Measurements from ENCODE around the gene IGLON5. TPM values are rescaled to one million over a fixed set of nuclear protein-coding genes. Genes with fewer than 3 reads are reported as not detected.

IGLON5 gene
- total RNA-seq, 1 donor from 2014 or later = not detected

- Histone ChIP-seq H3K4me1 (ENCODE audit: control insufficient read depth in 3 of 3, insufficient read depth in 3 of 3, low read length in 3 of 3) (no peaks in the 10 kb centered on the region), H3K4me3 (ENCODE audit: low read length in 3 of 3) (no peak overlapping the region), H3K36me3 (ENCODE audit: control insufficient read depth in 3 of 3, insufficient read depth in 3 of 3, low read length in 3 of 3) (no peaks in the 10 kb centered on the region), H3K9ac (ENCODE audit: low read depth in 1 of 3, low read length in 3 of 3) (no peak overlapping the region), H3K27me3 (ENCODE audit: control insufficient read depth in 3 of 3, insufficient read depth in 3 of 3, low read length in 3 of 3) (peaks cover 29 to 57% (median 56%) of the 10 kb centered on the region in 3 donors), H3K9me3 (ENCODE audit: control insufficient read depth in 3 of 3, low read length in 3 of 3) (no peaks in the 10 kb centered on the region), H3K27ac (ENCODE audit: low read depth, low read length) (no peak overlapping the region)
Observed at GRCh38 chr19:51325161-51325976, 13.9 kb downstream of the IGLON5 start.

GRCh38 chr19:51326216-51327065, 15.0 kb downstream of the IGLON5 start:
- H3K27me3 ChIP-seq (ENCODE audit: control insufficient read depth in 3 of 3, insufficient read depth in 3 of 3, low read length in 3 of 3) = peaks cover 29 to 56% (median 51%) of the 10 kb centered on the region in 3 donors
- H3K4me1 ChIP-seq (ENCODE audit: control insufficient read depth in 3 of 3, insufficient read depth in 3 of 3, low read length in 3 of 3) = no peaks in the 10 kb centered on the region
- H3K27ac ChIP-seq (ENCODE audit: low read depth, low read length) = no peak overlapping the region
- no peaks in the 10 kb centered on the region for H3K36me3 ChIP-seq (ENCODE audit: control insufficient read depth in 3 of 3, insufficient read depth in 3 of 3, low read length in 3 of 3)
- no peak overlapping the region for H3K9ac ChIP-seq (ENCODE audit: low read depth in 1 of 3, low read length in 3 of 3)
- no peaks in the 10 kb centered on the region for H3K9me3 ChIP-seq (ENCODE audit: control insufficient read depth in 3 of 3, low read length in 3 of 3)
- no peak overlapping the region for H3K4me3 ChIP-seq (ENCODE audit: low read length in 3 of 3)

- H3K4me3 ChIP-seq (ENCODE audit: low read length in 3 of 3) = no peak overlapping the region
- peaks cover 24 to 53% (median 51%) of the 10 kb centered on the region in 3 donors for H3K27me3 ChIP-seq (ENCODE audit: control insufficient read depth in 3 of 3, insufficient read depth in 3 of 3, low read length in 3 of 3)
- no peak overlapping the region for H3K27ac ChIP-seq (ENCODE audit: low read depth, low read length)
- H3K4me1 ChIP-seq (ENCODE audit: control insufficient read depth in 3 of 3, insufficient read depth in 3 of 3, low read length in 3 of 3) = no peaks in the 10 kb centered on the region
- H3K9ac ChIP-seq (ENCODE audit: low read depth in 1 of 3, low read length in 3 of 3) = no peak overlapping the region
- no peaks in the 10 kb centered on the region for H3K9me3 ChIP-seq (ENCODE audit: control insufficient read depth in 3 of 3, low read length in 3 of 3)
- H3K36me3 ChIP-seq (ENCODE audit: control insufficient read depth in 3 of 3, insufficient read depth in 3 of 3, low read length in 3 of 3) = no peaks in the 10 kb centered on the region
Observed at GRCh38 chr19:51327066-51328001, 15.9 kb downstream of the IGLON5 start.

- Histone ChIP-seq H3K4me1 (ENCODE audit: control insufficient read depth in 3 of 3, insufficient read depth in 3 of 3, low read length in 3 of 3) (no peaks in the 10 kb centered on the region), H3K9me3 (ENCODE audit: control insufficient read depth in 3 of 3, low read length in 3 of 3) (no peaks in the 10 kb centered on the region), H3K9ac (ENCODE audit: low read depth in 1 of 3, low read length in 3 of 3) (no peak overlapping the region), H3K27ac (ENCODE audit: low read depth, low read length) (no peak overlapping the region), H3K4me3 (ENCODE audit: low read length in 3 of 3) (no peak overlapping the region), H3K36me3 (ENCODE audit: control insufficient read depth in 3 of 3, insufficient read depth in 3 of 3, low read length in 3 of 3) (no peaks in the 10 kb centered on the region), H3K27me3 (ENCODE audit: control insufficient read depth in 3 of 3, insufficient read depth in 3 of 3, low read length in 3 of 3) (peaks cover 16 to 36% (median 36%) of the 10 kb centered on the region in 3 donors)
Observed at GRCh38 chr19:51329411-51329810, 18.0 kb downstream of the IGLON5 start.

- Histone ChIP-seq H3K4me1 (ENCODE audit: control insufficient read depth in 3 of 3, insufficient read depth in 3 of 3, low read length in 3 of 3) (no peaks in the 10 kb centered on the region), H3K9me3 (ENCODE audit: control insufficient read depth in 3 of 3, low read length in 3 of 3) (no peaks in the 10 kb centered on the region), H3K9ac (ENCODE audit: low read depth in 1 of 3, low read length in 3 of 3) (no peak overlapping the region), H3K27me3 (ENCODE audit: control insufficient read depth in 3 of 3, insufficient read depth in 3 of 3, low read length in 3 of 3) (peaks cover 15 to 36% (median 33%) of the 10 kb centered on the region in 3 donors), H3K27ac (ENCODE audit: low read depth, low read length) (no peak overlapping the region), H3K36me3 (ENCODE audit: control insufficient read depth in 3 of 3, insufficient read depth in 3 of 3, low read length in 3 of 3) (no peaks in the 10 kb centered on the region), H3K4me3 (ENCODE audit: low read length in 3 of 3) (no peak overlapping the region)
Observed at GRCh38 chr19:51330366-51330765, 18.9 kb downstream of the IGLON5 start.

- Histone ChIP-seq H3K36me3 (ENCODE audit: control insufficient read depth in 3 of 3, insufficient read depth in 3 of 3, low read length in 3 of 3) (no peaks in the 10 kb centered on the region), H3K4me1 (ENCODE audit: control insufficient read depth in 3 of 3, insufficient read depth in 3 of 3, low read length in 3 of 3) (no peaks in the 10 kb centered on the region), H3K9ac (ENCODE audit: low read depth in 1 of 3, low read length in 3 of 3) (no peak overlapping the region), H3K27ac (ENCODE audit: low read depth, low read length) (no peak overlapping the region), H3K27me3 (ENCODE audit: control insufficient read depth in 3 of 3, insufficient read depth in 3 of 3, low read length in 3 of 3) (peaks cover 8 to 29% (median 26%) of the 10 kb centered on the region in 3 donors), H3K9me3 (ENCODE audit: control insufficient read depth in 3 of 3, low read length in 3 of 3) (no peaks in the 10 kb centered on the region), H3K4me3 (ENCODE audit: low read length in 3 of 3) (no peak overlapping the region)
Observed at GRCh38 chr19:51331193-51331592, 19.7 kb downstream of the IGLON5 start.

GRCh38 chr19:51331716-51332115, 20.3 kb downstream of the IGLON5 start:
- no peaks in the 10 kb centered on the region for H3K9me3 ChIP-seq (ENCODE audit: control insufficient read depth in 3 of 3, low read length in 3 of 3)
- no peak overlapping the region for H3K27ac ChIP-seq (ENCODE audit: low read depth, low read length)
- peaks cover 7 to 25% (median 23%) of the 10 kb centered on the region in 3 donors for H3K27me3 ChIP-seq (ENCODE audit: control insufficient read depth in 3 of 3, insufficient read depth in 3 of 3, low read length in 3 of 3)
- no peaks in the 10 kb centered on the region for H3K4me1 ChIP-seq (ENCODE audit: control insufficient read depth in 3 of 3, insufficient read depth in 3 of 3, low read length in 3 of 3)
- H3K9ac ChIP-seq (ENCODE audit: low read depth in 1 of 3, low read length in 3 of 3) = no peak overlapping the region
- no peaks in the 10 kb centered on the region for H3K36me3 ChIP-seq (ENCODE audit: control insufficient read depth in 3 of 3, insufficient read depth in 3 of 3, low read length in 3 of 3)
- no peak overlapping the region for H3K4me3 ChIP-seq (ENCODE audit: low read length in 3 of 3)

- peaks cover 0 to 7% (median 5%) of the 10 kb centered on the region in 3 donors for H3K27me3 ChIP-seq (ENCODE audit: control insufficient read depth in 3 of 3, insufficient read depth in 3 of 3, low read length in 3 of 3)
- no peaks in the 10 kb centered on the region for H3K9me3 ChIP-seq (ENCODE audit: control insufficient read depth in 3 of 3, low read length in 3 of 3)
- H3K27ac ChIP-seq (ENCODE audit: low read depth, low read length) = no peak overlapping the region
- H3K4me3 ChIP-seq (ENCODE audit: low read length in 3 of 3) = no peak overlapping the region
- peaks cover 1 to 5% (median 2%) of the 10 kb centered on the region in 3 donors for H3K4me1 ChIP-seq (ENCODE audit: control insufficient read depth in 3 of 3, insufficient read depth in 3 of 3, low read length in 3 of 3)
- no peaks in the 10 kb centered on the region for H3K36me3 ChIP-seq (ENCODE audit: control insufficient read depth in 3 of 3, insufficient read depth in 3 of 3, low read length in 3 of 3)
- no peak overlapping the region for H3K9ac ChIP-seq (ENCODE audit: low read depth in 1 of 3, low read length in 3 of 3)
Observed at GRCh38 chr19:51333836-51334460, 22.5 kb downstream of the IGLON5 start.

All from skeletal muscle tissue (tissue), 4 donors.